Activated T-helper 2 cell treated with anti-CD3 and anti-CD28 coated beads, Interferon-gamma antibody, Interleukin-2, Interleukin-4, amounts not matched to agents 10 μg/mL and 5 μg/mL and 100 μg/mL, durations not matched to agents 14 hours and 24 hours and 36 hours (primary cell): ENCODE results near the gene NAT9. TPM values are rescaled to one million over a fixed set of nuclear protein-coding genes. Genes with fewer than 3 reads are reported as not detected.

Experiments used
- DNase-seq: peaks from one replicate; pipeline ENCODE4 v3.0.0; 2021; ENCODE audit warnings: low spot score
- H3K27ac Mint-ChIP-seq: one replicate; pipeline ENCODE4 v1.8.0; 2021; ENCODE audit warnings: mixed read lengths
- H3K27me3 Mint-ChIP-seq: one replicate; pipeline ENCODE4 v1.8.0; 2021; ENCODE audit warnings: low read depth, mixed read lengths
- H3K36me3 Mint-ChIP-seq: one replicate; pipeline ENCODE4 v1.8.0; 2021; ENCODE audit warnings: low read depth, mixed read lengths
- H3K4me1 Mint-ChIP-seq: one replicate; pipeline ENCODE4 v1.8.0; 2021; ENCODE audit warnings: low read depth, mixed read lengths
- H3K4me3 Mint-ChIP-seq: one replicate; pipeline ENCODE4 v1.8.0; 2021; ENCODE audit warnings: low read depth, mild to moderate bottlenecking, moderate library complexity, mixed read lengths
- H3K9me3 Mint-ChIP-seq: one replicate; pipeline ENCODE4 v1.8.0; 2021; ENCODE audit warnings: mixed read lengths
- intact Hi-C: fragments of 100-400 bp; cut with micrococcal nuclease; formaldehyde crosslinking; loops from one replicate; pipeline ENCODE4 v1.15.1; 2023
- total RNA-seq: library from RNA; stranded (reverse); gene quantifications from 2 replicates; pipeline ENCODE4 v1.2.3, GENCODE V29; 2022

Gene NAT9
- total RNA-seq, 1 donor from 2014 or later = 55.3 TPM

DNA sequence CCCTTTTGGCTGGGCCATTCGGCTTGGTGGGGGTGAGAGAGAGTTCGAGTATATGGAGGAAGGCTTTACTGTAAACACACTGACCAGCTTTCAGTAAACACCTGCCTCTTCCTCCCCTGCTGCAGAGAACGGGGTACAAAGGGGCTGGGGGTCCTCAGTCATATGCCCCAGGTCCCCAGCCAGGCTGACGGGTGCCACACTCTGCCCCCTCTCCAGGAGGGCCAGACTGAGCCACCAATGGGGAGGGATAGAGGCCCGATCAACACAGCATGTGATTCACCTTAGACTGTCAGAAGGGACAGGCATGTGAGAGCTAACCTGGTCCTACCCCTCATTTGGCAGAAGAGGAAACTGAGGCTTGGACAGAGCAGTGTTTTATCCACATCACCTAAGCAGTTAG lies 14.7 kb downstream of the NAT9 start:
- no peak overlapping the region for H3K27ac Mint-ChIP-seq
- no peaks in the 10 kb centered on the region for H3K27me3 Mint-ChIP-seq
- no peak for DNase-seq
- intact Hi-C loops = no loop called here
- H3K4me3 Mint-ChIP-seq = no peak overlapping the region
- H3K4me1 Mint-ChIP-seq = peaks cover 37% of the 10 kb centered on the region
- H3K9me3 Mint-ChIP-seq = no peaks in the 10 kb centered on the region
- peaks cover 18% of the 10 kb centered on the region for H3K36me3 Mint-ChIP-seq

DNA sequence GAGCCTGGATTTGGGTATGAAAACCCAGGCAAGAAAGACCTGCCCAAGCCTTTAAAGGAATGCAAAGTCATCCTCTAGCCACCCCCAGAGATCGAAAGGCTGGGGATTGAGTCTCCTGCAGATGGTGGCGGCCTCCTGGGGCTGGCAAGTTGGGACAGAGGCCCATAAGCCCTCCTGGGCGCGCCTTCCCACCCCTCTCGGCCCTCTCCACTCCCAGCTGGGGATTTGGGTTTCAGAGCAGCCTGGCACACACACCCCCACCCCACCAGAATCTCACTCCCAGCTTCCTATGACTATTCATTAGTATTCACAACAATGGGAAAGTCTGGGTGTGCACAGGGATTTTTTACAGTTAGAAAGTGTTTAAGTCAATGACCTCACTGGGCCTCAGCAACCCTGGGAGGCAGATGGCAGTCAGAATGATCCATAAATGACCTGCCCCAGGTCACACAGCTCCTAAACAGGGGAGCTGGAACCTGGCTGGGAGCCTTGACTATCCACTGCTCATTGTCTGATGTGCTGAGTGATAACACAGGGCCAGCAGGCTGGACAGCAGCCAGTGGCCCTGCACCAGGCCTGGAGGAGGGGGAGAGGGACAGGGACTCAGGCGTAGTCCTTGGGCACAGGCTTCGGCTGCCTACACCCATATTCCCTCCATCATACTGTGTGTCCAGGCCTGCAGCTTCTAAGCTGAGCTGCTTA lies 15.6 kb downstream of the NAT9 start:
- no peak overlapping the region for H3K4me3 Mint-ChIP-seq
- no peaks in the 10 kb centered on the region for H3K27me3 Mint-ChIP-seq
- no peak for DNase-seq
- peaks cover 37% of the 10 kb centered on the region for H3K4me1 Mint-ChIP-seq
- intact Hi-C loops = no loop called here
- H3K36me3 Mint-ChIP-seq = peaks cover 13% of the 10 kb centered on the region
- no peaks in the 10 kb centered on the region for H3K9me3 Mint-ChIP-seq
- H3K27ac Mint-ChIP-seq = no peak overlapping the region

- Mint-ChIP-seq H3K4me1 (peaks cover 41% of the 10 kb centered on the region), H3K36me3 (peaks cover 14% of the 10 kb centered on the region), H3K4me3 (peak overlapping the region; percentile 33), H3K27me3 (no peaks in the 10 kb centered on the region), H3K27ac (peak overlapping the region; percentile 65), H3K9me3 (no peaks in the 10 kb centered on the region)
- intact Hi-C loops = loop anchor here (1.0 kb wide), 1 partner anchor 11 kb away; no protein-coding TSS in a partner anchor
- no peak for DNase-seq
Observed at GRCh38 chr17:74759941-74760340, 16.2 kb downstream of the NAT9 start.

GRCh38 chr17:74759243-74759801 lies 16.8 kb downstream of the NAT9 start:
- intact Hi-C loops = loop anchor here (1.0 kb wide), 1 partner anchor 10 kb away; no protein-coding TSS in a partner anchor
- Mint-ChIP-seq H3K9me3 (no peaks in the 10 kb centered on the region), H3K27ac (peak overlapping the region; percentile 65), H3K4me1 (peaks cover 45% of the 10 kb centered on the region), H3K27me3 (no peaks in the 10 kb centered on the region), H3K36me3 (peaks cover 13% of the 10 kb centered on the region), H3K4me3 (peak overlapping the region; percentile 41)
- DNase-seq = peak; percentile 53

DNA sequence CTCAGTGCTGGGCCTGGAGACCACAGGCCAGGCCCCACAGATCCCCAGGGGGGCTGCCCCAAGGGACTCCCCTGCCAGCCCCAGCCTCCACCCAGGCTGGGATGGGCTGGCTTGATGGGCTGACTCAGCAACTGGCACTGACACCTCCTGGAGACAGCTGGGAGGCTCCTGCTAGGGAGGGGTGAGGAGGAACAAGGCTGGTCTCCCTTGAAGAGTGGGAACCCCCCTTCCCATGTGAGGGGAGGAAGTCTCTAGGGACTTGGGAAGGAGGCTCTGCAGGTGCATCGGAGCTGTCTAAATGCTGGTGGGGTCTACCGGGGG lies 17.3 kb downstream of the NAT9 start:
- Mint-ChIP-seq H3K9me3 (no peaks in the 10 kb centered on the region), H3K27me3 (no peaks in the 10 kb centered on the region), H3K4me1 (peaks cover 45% of the 10 kb centered on the region), H3K27ac (peak overlapping the region; percentile 65), H3K4me3 (peak overlapping the region; percentile 41), H3K36me3 (peaks cover 13% of the 10 kb centered on the region)
- intact Hi-C loops = loop anchor here (1.0 kb wide), 1 partner anchor 10 kb away; no protein-coding TSS in a partner anchor
- DNase-seq = no peak

- intact Hi-C loops = no loop called here
- H3K9me3 Mint-ChIP-seq = no peaks in the 10 kb centered on the region
- peak overlapping the region; percentile 41 for H3K4me3 Mint-ChIP-seq
- H3K36me3 Mint-ChIP-seq = peaks cover 15% of the 10 kb centered on the region
- DNase-seq = no peak
- H3K27ac Mint-ChIP-seq = peak overlapping the region; percentile 65
- H3K4me1 Mint-ChIP-seq = peaks cover 48% of the 10 kb centered on the region
- H3K27me3 Mint-ChIP-seq = no peaks in the 10 kb centered on the region
Observed at GRCh38 chr17:74757931-74758847, 18.0 kb downstream of the NAT9 start.

GRCh38 chr17:74757502-74757901 lies 18.6 kb downstream of the NAT9 start:
- H3K4me3 Mint-ChIP-seq = no peak overlapping the region
- H3K4me1 Mint-ChIP-seq = peaks cover 55% of the 10 kb centered on the region
- H3K27me3 Mint-ChIP-seq = no peaks in the 10 kb centered on the region
- no peak for DNase-seq
- intact Hi-C loops = no loop called here
- no peaks in the 10 kb centered on the region for H3K9me3 Mint-ChIP-seq
- H3K27ac Mint-ChIP-seq = peak overlapping the region; percentile 17
- peaks cover 16% of the 10 kb centered on the region for H3K36me3 Mint-ChIP-seq

GRCh38 chr17:74756891-74757290 lies 19.3 kb downstream of the NAT9 start:
- Mint-ChIP-seq H3K27ac (no peak overlapping the region), H3K36me3 (peaks cover 19% of the 10 kb centered on the region)

GRCh38 chr17:74755533-74755932 lies 20.6 kb downstream of the NAT9 start:
- intact Hi-C loops = no loop called here
- Mint-ChIP-seq H3K36me3 (peaks cover 32% of the 10 kb centered on the region), H3K27ac (peak overlapping the region; percentile 26)

More at GRCh38 chr17:74756891-74757290, 19.3 kb downstream of the NAT9 start:
- Mint-ChIP-seq H3K4me3 (no peak overlapping the region), H3K4me1 (peaks cover 60% of the 10 kb centered on the region), H3K9me3 (no peaks in the 10 kb centered on the region), H3K27me3 (no peaks in the 10 kb centered on the region)
- no peak for DNase-seq
- intact Hi-C loops = no loop called here

DNA sequence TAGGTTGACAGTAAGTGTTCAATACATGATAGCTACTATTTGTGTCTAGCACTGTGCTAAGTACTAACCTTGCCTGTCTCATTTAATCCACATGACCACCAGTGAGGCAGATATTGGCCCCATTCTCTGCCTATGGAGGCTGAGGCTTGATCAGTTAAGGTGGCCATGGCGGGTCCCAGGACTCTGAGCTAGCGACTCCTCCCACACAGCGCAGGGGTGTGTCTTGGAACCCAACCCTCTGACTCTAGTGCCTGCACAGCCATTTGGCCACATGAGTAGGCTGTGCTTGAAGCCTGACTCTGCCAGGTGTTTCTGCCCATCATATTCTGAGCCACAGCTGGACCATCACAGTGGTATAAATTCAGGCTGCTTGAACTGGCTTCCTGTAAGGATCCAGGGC lies 21.3 kb downstream of the NAT9 start:
- Mint-ChIP-seq H3K36me3 (peaks cover 38% of the 10 kb centered on the region), H3K4me3 (no peak overlapping the region), H3K9me3 (no peaks in the 10 kb centered on the region), H3K4me1 (peaks cover 64% of the 10 kb centered on the region), H3K27me3 (no peaks in the 10 kb centered on the region), H3K27ac (peak overlapping the region; percentile 17)
- intact Hi-C loops = no loop called here
- no peak for DNase-seq

More at GRCh38 chr17:74755533-74755932, 20.6 kb downstream of the NAT9 start:
- Mint-ChIP-seq H3K4me3 (no peak overlapping the region), H3K4me1 (peaks cover 67% of the 10 kb centered on the region), H3K27me3 (no peaks in the 10 kb centered on the region), H3K9me3 (no peaks in the 10 kb centered on the region)
- DNase-seq = no peak

GRCh38 chr17:74752822-74753401 lies 23.2 kb downstream of the NAT9 start:
- Mint-ChIP-seq H3K9me3 (no peaks in the 10 kb centered on the region), H3K27ac (peak overlapping the region; percentile 43), H3K36me3 (peaks cover 43% of the 10 kb centered on the region), H3K4me1 (peaks cover 48% of the 10 kb centered on the region), H3K4me3 (peak overlapping the region; percentile 51), H3K27me3 (no peaks in the 10 kb centered on the region)
- intact Hi-C loops = no loop called here
- DNase-seq = no peak

DNA sequence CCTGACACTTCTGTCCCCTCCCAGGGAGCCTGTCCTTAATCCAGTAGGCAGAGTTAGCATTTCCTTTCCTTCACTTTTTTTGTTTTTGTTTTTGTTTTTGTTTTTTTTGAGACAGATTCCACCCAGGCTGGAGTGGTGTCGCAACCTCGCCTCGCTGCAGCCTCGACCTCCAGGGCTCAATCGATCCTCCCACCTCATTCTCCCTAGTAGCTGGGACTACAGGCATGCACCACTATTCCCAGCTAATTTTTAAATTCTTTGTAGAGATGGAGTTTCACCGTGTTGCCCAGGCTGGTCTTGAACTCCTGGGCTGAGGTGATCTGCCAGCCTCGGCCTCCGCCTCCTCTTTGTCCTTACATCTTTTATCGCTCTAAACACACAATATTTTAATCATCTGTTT lies 23.7 kb downstream of the NAT9 start:
- DNase-seq = no peak
- no peaks in the 10 kb centered on the region for H3K27me3 Mint-ChIP-seq
- H3K9me3 Mint-ChIP-seq = no peaks in the 10 kb centered on the region
- H3K27ac Mint-ChIP-seq = peak overlapping the region; percentile 43
- H3K4me3 Mint-ChIP-seq = peak overlapping the region; percentile 51
- intact Hi-C loops = no loop called here
- H3K4me1 Mint-ChIP-seq = peaks cover 49% of the 10 kb centered on the region
- H3K36me3 Mint-ChIP-seq = peaks cover 43% of the 10 kb centered on the region
